Neural cell (in vitro differentiated cells): ENCODE measurements around the gene GALK2.

ENCODE experiments used
- CTCF ChIP-seq: fragments of 450-650 bp; IDR thresholded peaks from 2 replicates; pipeline ENCODE4 v1.5.1; 2014; ENCODE audit warnings: antibody characterized with exemption, mild to moderate bottlenecking, moderate library complexity; ENCODE audit not compliant: poor library complexity, severe bottlenecking
- EP300 ChIP-seq: fragments of 450-650 bp; conservative IDR thresholded peaks from 2 replicates; pipeline ENCODE4 v1.6.1; 2014; ENCODE audit warnings: antibody characterized with exemption, mild to moderate bottlenecking, moderate library complexity; ENCODE audit not compliant: poor library complexity, severe bottlenecking
- EZH2 ChIP-seq: fragments of 200-600, 300-800 bp; shearing (Covaris generic), sonication (generic); IDR thresholded peaks from 2 replicates; pipeline ENCODE4 v1.6.1; 2014; ENCODE audit warnings: antibody characterized with exemption, low read length, borderline replicate concordance, mild to moderate bottlenecking; ENCODE audit not compliant: insufficient read depth, poor library complexity, severe bottlenecking
- MXI1 ChIP-seq: fragments of 450-650 bp; conservative IDR thresholded peaks from 2 replicates; pipeline ENCODE4 v1.6.1; 2014; ENCODE audit warnings: antibody characterized with exemption, mild to moderate bottlenecking; ENCODE audit not compliant: poor library complexity, severe bottlenecking
- POLR2AphosphoS5 ChIP-seq: IDR thresholded peaks from 2 replicates; pipeline ENCODE4 v1.6.1; 2012
- REST ChIP-seq: IDR thresholded peaks from 2 replicates; pipeline ENCODE4 v1.6.1; 2012; ENCODE audit warnings: borderline replicate concordance
- TAF1 ChIP-seq: IDR thresholded peaks from 2 replicates; pipeline ENCODE4 v1.6.1; 2012; ENCODE audit warnings: low read depth

GRCh38 chr15:49288391-49288790 lies 118.3 kb downstream of the GALK2 start:
- TF ChIP-seq CTCF = no peak
- no peak for TF ChIP-seq REST
- TF ChIP-seq EP300 = no peak
- TF ChIP-seq TAF1 = no peak
- no peak for TF ChIP-seq EZH2
- TF ChIP-seq POLR2AphosphoS5 = no peak
- no peak for TF ChIP-seq MXI1
